PC-9 (cell line): ENCODE measurements around the gene BCL2L11. TPM values are rescaled to one million over a fixed set of nuclear protein-coding genes. Genes with fewer than 3 reads are reported as not detected.

ENCODE experiments used
- BruUV-seq: library from RNA; stranded (reverse); fragments of 400-500 nt; replicated peaks from 2 replicates; lab custom pipeline; 2021; lab: Mats Ljungman, UMichigan
- CTCF ChIA-PET: fragments of 300-600 bp; sonication (Branson Sonifier 250); formaldehyde crosslinking; loops from one replicate; lab custom pipeline; 2022; ENCODE audit warnings: antibody characterized with exemption; lab: Charles Lee
- POLR2A ChIA-PET: fragments of 300-600 bp; sonication (Branson Sonifier 250); formaldehyde crosslinking; loops from one replicate; lab custom pipeline; 2022; ENCODE audit warnings: antibody characterized with exemption; ENCODE audit not compliant: unreplicated experiment; lab: Charles Lee
- DNase-seq, 2 experiments: peaks; one replicate each; pipeline versions ENCODE4 v3.0.0 to v3.0.0-alpha.2; 2015 to 2022; ENCODE audit warnings: mixed read lengths in 1 of 2
- H2AFZ ChIP-seq: fragments of 200-600 bp; sonication (generic); 2 replicates; pipeline ENCODE4 v1.8.1; 2017; ENCODE audit warnings: antibody characterized with exemption
- H3F3A ChIP-seq: fragments of 200-600 bp; sonication (generic); 2 replicates; pipeline ENCODE4 v1.8.1; 2017; ENCODE audit warnings: antibody characterized with exemption, mild to moderate bottlenecking, low read depth; ENCODE audit not compliant: insufficient read depth
- H3K27ac ChIP-seq: fragments of 200-600 bp; sonication (generic); 2 replicates; pipeline ENCODE4 v1.6.1; 2016; ENCODE audit warnings: mixed run types
- H3K27me3 ChIP-seq: fragments of 200-600 bp; sonication (generic); 2 replicates; pipeline ENCODE4 v1.6.1; 2016; ENCODE audit warnings: low read depth, mixed run types; ENCODE audit not compliant: insufficient read depth
- H3K36me3 ChIP-seq: fragments of 200-600 bp; sonication (generic); 2 replicates; pipeline ENCODE4 v1.6.1; 2016; ENCODE audit warnings: low read depth, mixed run types
- H3K4me1 ChIP-seq: fragments of 200-600 bp; sonication (generic); replicated peaks from 2 replicates; pipeline ENCODE4 v1.6.1; 2016; ENCODE audit warnings: mixed run types; ENCODE audit not compliant: insufficient read depth
- H3K4me2 ChIP-seq: fragments of 200-600 bp; sonication (generic); 2 replicates; pipeline ENCODE4 v1.6.1; 2017; ENCODE audit warnings: mixed run types
- H3K4me3 ChIP-seq: fragments of 200-600 bp; sonication (generic); 2 replicates; pipeline ENCODE4 v1.6.1; 2016; ENCODE audit warnings: mixed run types
- H3K79me2 ChIP-seq: fragments of 200-600 bp; sonication (generic); 2 replicates; pipeline ENCODE4 v1.6.1; 2017; ENCODE audit warnings: low read depth, mixed run types
- H3K9me2 ChIP-seq: fragments of 200-600 bp; sonication (generic); 2 replicates; pipeline ENCODE4 v1.8.1; 2017; ENCODE audit warnings: mild to moderate bottlenecking; ENCODE audit not compliant: insufficient read depth
- H3K9me3 ChIP-seq: fragments of 200-600 bp; sonication (generic); 2 replicates; pipeline ENCODE4 v1.8.1; 2016; ENCODE audit warnings: low read depth; ENCODE audit not compliant: insufficient read depth
- H4K20me1 ChIP-seq: fragments of 200-600 bp; sonication (generic); 2 replicates; pipeline ENCODE4 v1.8.1; 2017; ENCODE audit not compliant: insufficient read depth
- CTCF ChIP-seq: fragments of 200-600 bp; sonication (generic); conservative IDR thresholded peaks from 2 replicates; pipeline ENCODE4 v1.6.1; 2017; ENCODE audit warnings: mixed run types, antibody characterized with exemption, mild to moderate bottlenecking, moderate library complexity
- EZH2 ChIP-seq: fragments of 200-600 bp; sonication (generic); IDR thresholded peaks from 2 replicates; pipeline ENCODE4 v1.8.0; 2017; ENCODE audit warnings: antibody characterized with exemption, low read depth
- intact Hi-C: fragments of 100-400 bp; cut with micrococcal nuclease; formaldehyde crosslinking; loops from one replicate; pipeline ENCODE4 v1.10.0; 2022; ENCODE audit not compliant: unreplicated experiment
- total RNA-seq: library from RNA; stranded (reverse); gene quantifications from 2 replicates; pipeline ENCODE4 v1.2.3, GENCODE V29; 2021

BCL2L11 gene
- total RNA-seq, 1 experiment from 2014 or later = 17.0 TPM

GRCh38 chr2:111182740-111183139 lies 62.0 kb downstream of the BCL2L11 start:
- DNase-seq = no peak
- Histone ChIP-seq H3K4me2 (no peak overlapping the region), H3F3A (no peaks in the 10 kb centered on the region), H4K20me1 (no peaks in the 10 kb centered on the region), H3K9me2 (no peaks in the 10 kb centered on the region), H2AFZ (no peak overlapping the region), H3K9me3 (no peaks in the 10 kb centered on the region), H3K79me2 (no peaks in the 10 kb centered on the region), H3K4me1 (no peaks in the 10 kb centered on the region), H3K36me3 (no peaks in the 10 kb centered on the region), H3K27ac (no peak overlapping the region), H3K4me3 (no peak overlapping the region), H3K27me3 (no peaks in the 10 kb centered on the region)
- no TSS peak for BruUV-seq
- ChIA-PET CTCF (no interaction called here), POLR2A (no interaction called here)
- intact Hi-C loops = no loop called here
- no peak for TF ChIP-seq CTCF
- TF ChIP-seq EZH2 = no peak

GRCh38 chr2:111184725-111185310 lies 64.1 kb downstream of the BCL2L11 start:
- H3K9me2 ChIP-seq = no peaks in the 10 kb centered on the region
- POLR2A ChIA-PET = no interaction called here

GRCh38 chr2:111185361-111186022 lies 64.8 kb downstream of the BCL2L11 start:
- CTCF ChIA-PET = no interaction called here
- TF ChIP-seq EZH2 (no peak), CTCF (no peak)
- Histone ChIP-seq H3K27me3 (no peaks in the 10 kb centered on the region), H3K9me2 (no peaks in the 10 kb centered on the region), H3K9me3 (no peaks in the 10 kb centered on the region), H3K4me3 (no peak overlapping the region), H3K79me2 (no peaks in the 10 kb centered on the region), H2AFZ (no peak overlapping the region), H3F3A (no peaks in the 10 kb centered on the region), H3K36me3 (no peaks in the 10 kb centered on the region), H3K4me1 (no peaks in the 10 kb centered on the region), H3K4me2 (no peak overlapping the region), H4K20me1 (no peaks in the 10 kb centered on the region), H3K27ac (no peak overlapping the region)
- no peak for DNase-seq
- POLR2A ChIA-PET = no interaction called here
- no TSS peak for BruUV-seq
- intact Hi-C loops = no loop called here

More at GRCh38 chr2:111184725-111185310, 64.1 kb downstream of the BCL2L11 start:
- H3F3A ChIP-seq = no peaks in the 10 kb centered on the region
- no peaks in the 10 kb centered on the region for H3K9me3 ChIP-seq
- BruUV-seq = no TSS peak
- DNase-seq = no peak
- no peak overlapping the region for H3K27ac ChIP-seq
- H3K4me3 ChIP-seq = no peak overlapping the region
- CTCF ChIA-PET = no interaction called here
- no peaks in the 10 kb centered on the region for H3K4me1 ChIP-seq
- H3K36me3 ChIP-seq = no peaks in the 10 kb centered on the region
- H2AFZ ChIP-seq = no peak overlapping the region
- intact Hi-C loops = no loop called here
- H3K27me3 ChIP-seq = no peaks in the 10 kb centered on the region
- H3K4me2 ChIP-seq = no peak overlapping the region
- TF ChIP-seq CTCF (no peak), EZH2 (no peak)
- no peaks in the 10 kb centered on the region for H4K20me1 ChIP-seq
- H3K79me2 ChIP-seq = no peaks in the 10 kb centered on the region
